Neural crest cell (in vitro differentiated cells): ENCODE measurements around the gene OPRL1. TPM values are rescaled to one million over a fixed set of nuclear protein-coding genes. Genes with fewer than 3 reads are reported as not detected.

Source experiments
- DNase-seq: peaks from one replicate; pipeline ENCODE4 v3.0.0; 2021; ENCODE audit warnings: low read depth, mixed read lengths, low spot score
- H3K27ac Mint-ChIP-seq: one replicate; pipeline ENCODE4 v1.8.0; 2021; ENCODE audit warnings: mild to moderate bottlenecking, mixed read lengths; ENCODE audit not compliant: unreplicated experiment
- H3K27me3 Mint-ChIP-seq: 2 replicates; pipeline ENCODE4 v1.8.0; 2021; ENCODE audit warnings: low read depth, mild to moderate bottlenecking, mixed read lengths
- H3K36me3 Mint-ChIP-seq: 2 replicates; pipeline ENCODE4 v1.8.0; 2021; ENCODE audit warnings: low read depth, mild to moderate bottlenecking, mixed read lengths
- H3K4me1 Mint-ChIP-seq: 2 replicates; pipeline ENCODE4 v1.8.0; 2021; ENCODE audit warnings: mixed read lengths
- H3K4me3 Mint-ChIP-seq: one replicate; pipeline ENCODE4 v1.8.0; 2021; ENCODE audit warnings: mild to moderate bottlenecking, mixed read lengths
- H3K9me3 Mint-ChIP-seq: 2 replicates; pipeline ENCODE4 v1.8.0; 2021; ENCODE audit warnings: mixed read lengths
- CTCF ChIP-seq: fragments of 200-600 bp; sonication (generic); conservative IDR thresholded peaks from 2 replicates; pipeline ENCODE4 v1.5.0; 2021; ENCODE audit warnings: antibody characterized with exemption, mild to moderate bottlenecking
- total RNA-seq: library from RNA; stranded (reverse); gene quantifications from 2 replicates; pipeline ENCODE4 v1.2.1, GENCODE V29; 2021

The OPRL1 gene
- total RNA-seq, 1 donor from 2014 or later = 0.96 TPM

GRCh38 chr20:64090165-64090564 is 10.3 kb downstream of the OPRL1 start:
- DNase-seq = no peak
- no peaks in the 10 kb centered on the region for H3K36me3 Mint-ChIP-seq
- no peaks in the 10 kb centered on the region for H3K9me3 Mint-ChIP-seq
- no peak for TF ChIP-seq CTCF
- H3K27me3 Mint-ChIP-seq = peaks cover 51% of the 10 kb centered on the region
- H3K4me3 Mint-ChIP-seq = peak overlapping the region; percentile 41
- H3K4me1 Mint-ChIP-seq = peaks cover 15% of the 10 kb centered on the region
- no peak overlapping the region for H3K27ac Mint-ChIP-seq

DNA sequence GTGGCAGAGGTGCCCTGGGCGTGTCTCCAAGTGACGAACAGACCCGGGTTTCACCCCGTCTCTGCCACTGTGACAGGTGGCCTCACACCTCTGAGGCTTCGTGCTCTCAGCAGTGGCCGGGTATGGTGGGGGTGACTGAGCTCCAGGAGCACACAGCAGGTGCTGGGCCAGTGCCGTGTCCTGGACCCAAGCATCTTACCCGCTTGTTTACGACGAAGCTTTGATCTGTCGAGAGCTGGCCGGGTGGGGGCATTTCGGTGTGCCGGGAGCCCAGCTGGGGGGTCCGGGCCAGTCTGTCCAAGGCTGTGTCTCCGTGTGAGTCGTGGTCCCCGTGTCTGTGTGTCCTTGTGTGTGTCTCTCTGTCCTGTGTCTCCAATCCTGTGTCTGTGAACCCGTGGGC is 11.5 kb downstream of the OPRL1 start:
- Mint-ChIP-seq H3K27me3 (peaks cover 39% of the 10 kb centered on the region), H3K36me3 (no peaks in the 10 kb centered on the region), H3K27ac (peak overlapping the region; percentile 3), H3K9me3 (peaks cover under 1% of the 10 kb centered on the region), H3K4me1 (peaks cover 15% of the 10 kb centered on the region), H3K4me3 (no peak overlapping the region)
- DNase-seq = no peak
- TF ChIP-seq CTCF = no peak

DNA sequence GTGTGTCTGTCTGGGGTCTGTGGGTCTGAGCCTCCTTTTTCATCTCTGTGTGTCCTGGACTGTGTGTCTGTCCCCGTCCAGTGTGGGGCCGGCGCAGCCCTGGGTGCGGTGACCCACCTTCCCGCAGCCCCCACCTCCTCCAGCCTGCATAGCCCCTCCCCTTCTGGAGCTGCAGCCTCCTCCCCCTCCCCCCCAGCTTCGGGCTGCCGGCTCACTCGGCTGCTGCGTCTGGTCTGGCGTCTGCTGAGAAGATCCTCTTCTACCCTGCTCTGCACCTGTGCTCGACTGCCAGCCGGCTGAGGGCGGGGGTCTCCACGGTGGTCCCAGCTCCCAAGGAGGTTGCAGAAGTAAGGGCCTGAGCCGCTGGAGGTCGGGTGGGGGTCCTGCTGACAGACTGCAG is 11.9 kb downstream of the OPRL1 start:
- peaks cover 15% of the 10 kb centered on the region for H3K4me1 Mint-ChIP-seq
- DNase-seq = no peak
- H3K4me3 Mint-ChIP-seq = no peak overlapping the region
- H3K9me3 Mint-ChIP-seq = peaks cover 5% of the 10 kb centered on the region
- H3K27ac Mint-ChIP-seq = peak overlapping the region; percentile 3
- H3K27me3 Mint-ChIP-seq = peaks cover 36% of the 10 kb centered on the region
- no peak for TF ChIP-seq CTCF
- H3K36me3 Mint-ChIP-seq = peaks cover 1% of the 10 kb centered on the region

- Mint-ChIP-seq H3K36me3 (peaks cover 4% of the 10 kb centered on the region), H3K27ac (peak overlapping the region; percentile 86), H3K4me1 (peaks cover 15% of the 10 kb centered on the region), H3K9me3 (peaks cover 8% of the 10 kb centered on the region), H3K27me3 (peaks cover 38% of the 10 kb centered on the region), H3K4me3 (no peak overlapping the region)
- TF ChIP-seq CTCF = no peak
- no peak for DNase-seq
Measured at GRCh38 chr20:64092258-64093012, 12.6 kb downstream of the OPRL1 start.

- Mint-ChIP-seq H3K9me3 (peaks cover 8% of the 10 kb centered on the region), H3K4me1 (peaks cover 15% of the 10 kb centered on the region), H3K27me3 (peaks cover 32% of the 10 kb centered on the region), H3K27ac (no peak overlapping the region), H3K36me3 (peaks cover 4% of the 10 kb centered on the region), H3K4me3 (no peak overlapping the region)
- no peak for TF ChIP-seq CTCF
- DNase-seq = no peak
Measured at GRCh38 chr20:64093013-64093503, 13.2 kb downstream of the OPRL1 start.
